ENCODE results near the gene SDCCAG8.

Gene SDCCAG8

GRCh38 chr1:243528459-243529121 lies 272.7 kb downstream of the SDCCAG8 start:
- H3K27me3 Mint-ChIP-seq, result no peaks in the 10 kb centered on the region
- no peak overlapping the region for H3K27ac Mint-ChIP-seq
- H3K4me3 Mint-ChIP-seq, result no peak overlapping the region
- peaks cover 50% of the 10 kb centered on the region for H3K36me3 Mint-ChIP-seq
- H3K4me1 Mint-ChIP-seq, result peaks cover 6% of the 10 kb centered on the region
- peaks cover 5% of the 10 kb centered on the region for H3K9me3 Mint-ChIP-seq
- ATAC-seq, result no peak

GRCh38 chr1:243529512-243529911 lies 273.7 kb downstream of the SDCCAG8 start:
- Mint-ChIP-seq H3K36me3 (peaks cover 57% of the 10 kb centered on the region), H3K27ac (no peak overlapping the region), H3K4me1 (peaks cover 13% of the 10 kb centered on the region), H3K9me3 (peaks cover 5% of the 10 kb centered on the region), H3K4me3 (no peak overlapping the region), H3K27me3 (no peaks in the 10 kb centered on the region)
- no peak for ATAC-seq

DNA sequence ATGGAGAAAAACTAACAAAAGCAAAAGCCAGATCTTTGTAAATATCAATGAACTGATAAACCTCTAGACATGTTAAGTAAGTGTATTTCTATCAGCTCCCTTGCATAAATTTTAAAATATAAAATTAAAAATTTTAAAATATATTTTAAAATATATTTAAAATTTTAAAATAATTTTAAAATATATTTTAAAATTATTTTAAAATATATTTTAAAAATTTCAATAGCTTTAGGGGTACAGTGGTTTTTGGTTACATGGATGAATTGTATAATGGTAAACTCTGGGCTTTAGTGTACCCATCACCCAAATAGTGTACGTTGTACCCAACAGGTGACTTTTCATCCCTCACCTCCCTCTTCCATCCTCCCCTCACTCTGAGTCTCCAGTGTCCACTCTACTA lies 279.2 kb downstream of the SDCCAG8 start:
- ATAC-seq, result no peak
- H3K4me1 Mint-ChIP-seq, result peaks cover 13% of the 10 kb centered on the region
- no peaks in the 10 kb centered on the region for H3K9me3 Mint-ChIP-seq
- no peak overlapping the region for H3K27ac Mint-ChIP-seq
- H3K36me3 Mint-ChIP-seq, result peaks cover 59% of the 10 kb centered on the region
- no peaks in the 10 kb centered on the region for H3K27me3 Mint-ChIP-seq
- no peak overlapping the region for H3K4me3 Mint-ChIP-seq

DNA sequence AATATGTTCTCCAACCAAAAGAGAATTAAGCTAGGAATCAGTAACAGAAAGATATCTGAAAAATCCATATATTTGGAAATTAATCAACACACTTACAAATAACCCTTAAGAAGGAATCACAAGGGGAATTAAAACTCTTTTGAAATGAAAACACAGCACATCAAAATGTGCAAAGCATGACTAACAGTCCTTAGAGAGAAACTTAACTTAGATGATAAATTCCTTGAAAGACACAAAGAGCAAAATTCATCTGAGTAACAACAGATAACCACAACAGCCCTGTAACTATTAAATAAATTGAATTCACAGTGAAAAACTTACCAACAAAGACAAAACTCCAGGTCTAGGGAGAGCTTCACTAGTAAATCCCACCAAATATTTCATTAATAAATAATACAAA lies 283.8 kb downstream of the SDCCAG8 start:
- Mint-ChIP-seq H3K27ac (no peak overlapping the region), H3K36me3 (peaks cover 55% of the 10 kb centered on the region), H3K9me3 (no peaks in the 10 kb centered on the region), H3K4me3 (no peak overlapping the region), H3K4me1 (peaks cover 4% of the 10 kb centered on the region), H3K27me3 (no peaks in the 10 kb centered on the region)
- no peak for ATAC-seq

GRCh38 chr1:243542739-243543415 lies 287.0 kb downstream of the SDCCAG8 start:
- H3K27ac Mint-ChIP-seq, result no peak overlapping the region
- H3K27me3 Mint-ChIP-seq, result no peaks in the 10 kb centered on the region
- ATAC-seq, result no peak
- no peak overlapping the region for H3K4me3 Mint-ChIP-seq
- no peaks in the 10 kb centered on the region for H3K9me3 Mint-ChIP-seq
- H3K4me1 Mint-ChIP-seq, result peaks cover 4% of the 10 kb centered on the region
- peaks cover 44% of the 10 kb centered on the region for H3K36me3 Mint-ChIP-seq

DNA sequence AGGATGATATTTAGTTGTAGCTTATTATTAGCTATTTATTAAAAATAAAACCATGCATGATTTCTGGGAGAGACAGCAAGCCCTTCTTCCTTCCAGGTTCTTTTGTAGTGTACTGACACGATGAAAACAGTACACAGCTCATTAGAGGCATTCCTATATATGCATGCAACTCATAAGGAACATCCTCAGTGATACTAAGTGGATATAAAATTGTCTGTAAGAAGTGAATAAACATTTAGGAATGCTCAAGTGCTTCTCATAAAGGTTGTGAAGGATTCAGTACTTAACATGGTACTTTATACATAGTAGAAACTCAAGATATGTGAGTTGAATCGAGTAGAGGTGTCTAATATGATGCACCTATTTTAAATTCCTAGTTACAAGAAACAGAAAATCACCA lies 287.7 kb downstream of the SDCCAG8 start:
- Mint-ChIP-seq H3K27me3 (no peaks in the 10 kb centered on the region), H3K36me3 (peaks cover 39% of the 10 kb centered on the region), H3K9me3 (no peaks in the 10 kb centered on the region), H3K4me3 (no peak overlapping the region), H3K27ac (no peak overlapping the region), H3K4me1 (peaks cover 4% of the 10 kb centered on the region)
- ATAC-seq, result no peak

- Mint-ChIP-seq H3K4me3 (no peak overlapping the region), H3K4me1 (peaks cover 8% of the 10 kb centered on the region), H3K27me3 (no peaks in the 10 kb centered on the region), H3K36me3 (peaks cover 45% of the 10 kb centered on the region), H3K27ac (no peak overlapping the region), H3K9me3 (no peaks in the 10 kb centered on the region)
- no peak for ATAC-seq
These were observed 290.6 kb downstream of the SDCCAG8 start for GRCh38 chr1:243546457-243546856.

- no peak overlapping the region for H3K27ac Mint-ChIP-seq
- no peak for ATAC-seq
- H3K4me3 Mint-ChIP-seq, result no peak overlapping the region
- no peaks in the 10 kb centered on the region for H3K9me3 Mint-ChIP-seq
- peaks cover 39% of the 10 kb centered on the region for H3K36me3 Mint-ChIP-seq
- H3K4me1 Mint-ChIP-seq, result peaks cover 6% of the 10 kb centered on the region
- no peaks in the 10 kb centered on the region for H3K27me3 Mint-ChIP-seq
These were observed 292.1 kb downstream of the SDCCAG8 start for GRCh38 chr1:243547891-243548290.

DNA sequence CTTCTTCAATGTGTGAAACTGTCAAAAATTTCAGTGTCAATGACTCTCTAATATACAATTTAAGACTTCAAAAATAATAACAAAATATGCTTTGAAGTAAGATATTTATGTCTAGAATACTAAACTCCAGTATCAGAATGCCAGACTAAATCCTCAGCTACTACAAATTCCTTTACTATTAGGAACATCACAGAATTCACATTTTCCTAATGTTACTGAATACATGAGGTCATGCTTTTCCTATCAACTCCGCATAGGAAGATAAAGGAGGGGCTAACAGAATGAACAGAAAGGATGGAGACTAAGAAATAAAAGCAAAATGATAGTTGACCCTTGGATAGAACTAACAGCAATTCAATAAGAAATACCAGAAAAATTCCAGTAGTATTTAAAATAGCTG lies 292.7 kb downstream of the SDCCAG8 start:
- Mint-ChIP-seq H3K27ac (no peak overlapping the region), H3K9me3 (no peaks in the 10 kb centered on the region), H3K36me3 (peaks cover 35% of the 10 kb centered on the region), H3K4me1 (peaks cover 6% of the 10 kb centered on the region), H3K27me3 (no peaks in the 10 kb centered on the region), H3K4me3 (no peak overlapping the region)
- no peak for ATAC-seq

- no peak overlapping the region for H3K4me3 Mint-ChIP-seq
- peaks cover 6% of the 10 kb centered on the region for H3K4me1 Mint-ChIP-seq
- no peaks in the 10 kb centered on the region for H3K9me3 Mint-ChIP-seq
- H3K27me3 Mint-ChIP-seq, result no peaks in the 10 kb centered on the region
- no peak overlapping the region for H3K27ac Mint-ChIP-seq
- no peak for ATAC-seq
- peaks cover 29% of the 10 kb centered on the region for H3K36me3 Mint-ChIP-seq
These were observed 293.3 kb downstream of the SDCCAG8 start for GRCh38 chr1:243549108-243549507.

Measured in stimulated activated memory B cell treated with anti-CD40 and anti-IgM and Interleukin-4, amounts not matched to agents 10 μg/mL and 1 μg/mL and 100 μg/mL, for 72 hours (primary cell).